ENCODE results near the gene ENOX1.

- TF ChIP-seq POLR2A (IDR thresholded peaks at IDR 0.05; ENCODE audit: low read depth, low read length) = no peak
- no peak for TF ChIP-seq POLR2AphosphoS5 (IDR thresholded peaks at IDR 0.05; ENCODE audit: insufficient read depth, low read depth, low read length)
- no peak for TF ChIP-seq MAX (IDR thresholded peaks at IDR 0.05; ENCODE audit: insufficient read depth, insufficient read length)
- TF ChIP-seq EZH2 (IDR thresholded peaks at IDR 0.05; ENCODE audit: borderline replicate concordance, low read depth, low read length, severe bottlenecking) = no peak
- TF ChIP-seq CTCF (IDR thresholded peaks at IDR 0.05; ENCODE audit: extremely low read depth in 1 of 2, insufficient read depth in 1 of 2, low read depth in 1 of 2, low read length in 2 of 2) = no peak
- no peak for TF ChIP-seq MYC (IDR thresholded peaks at IDR 0.05; ENCODE audit: low read depth, low read length)
- TF ChIP-seq JUN (IDR thresholded peaks at IDR 0.05; ENCODE audit: borderline replicate concordance, insufficient read depth, insufficient read length, low read depth) = no peak
- no peak for TF ChIP-seq FOS (IDR thresholded peaks at IDR 0.05; ENCODE audit: borderline replicate concordance, insufficient read depth, low read length)
- no peak for TF ChIP-seq GATA2 (IDR thresholded peaks at IDR 0.05; ENCODE audit: insufficient read depth, insufficient read length, low read depth, low read length)
Measured at GRCh38 chr13:43307921-43308433, 478.8 kb downstream of the ENOX1 start.
